Renal pelvis (tissue), 12 donors: ENCODE data around the gene SNTA1. TPM values are rescaled to one million over a fixed set of nuclear protein-coding genes. Genes with fewer than 3 reads are reported as not detected.
"Not testable (repeated sequence)": the region's sequence is repeated elsewhere in the genome, so short reads cannot be mapped to it uniquely, and the experiment has no call there.

Source experiments
- DNase-seq: peaks from one replicate; pipeline ENCODE4 v3.0.0-alpha.2; 2013
- long read RNA-seq, 16 experiments: transcript quantifications; one replicate each; lab custom pipeline, GENCODE V29; 2026
- polyA plus RNA-seq, 3 donors: library from polyadenylated mRNA; unstranded; fragments of 120-200 nt; gene quantifications; one replicate each; pipeline ENCODE4 v1.2.1, GENCODE V29; 2013; ENCODE audit not compliant: insufficient read length in 3 of 3

The SNTA1 gene
- polyA plus RNA-seq, result 10 to 100 TPM in 2 of 3 donors, 1 to 10 TPM in 1; 10.0 to 13.8 (median 11.7) TPM
- long read RNA-seq, donor 1, transcript SNTA1-201 (8 exons, 2,342 nt), result major isoform, 5 of 5 reads
- long read RNA-seq, donor 1, partial matches to known transcripts, result 0 of 5 reads
- long read RNA-seq, donor 1, other reads (novel, unspliced or antisense), result 0 of 5 reads
- long read RNA-seq, donor 2, transcript SNTA1-201 (8 exons, 2,342 nt), result major isoform, 7 of 7 reads
- long read RNA-seq, donor 2, partial matches to known transcripts, result 0 of 7 reads
- long read RNA-seq, donor 2, other reads (novel, unspliced or antisense), result 0 of 7 reads
- long read RNA-seq, donor 3, partial matches to known transcripts, result 0 of 4 reads
- long read RNA-seq, donor 3, other reads (novel, unspliced or antisense), result 0 of 4 reads
- long read RNA-seq, donor 4, partial matches to known transcripts, result 0 of 3 reads
- long read RNA-seq, donor 4, other reads (novel, unspliced or antisense), result 0 of 3 reads
- long read RNA-seq, donor 5, result 0 reads
- long read RNA-seq, donor 6, partial matches to known transcripts, result 0 of 3 reads
- long read RNA-seq, donor 6, other reads (novel, unspliced or antisense), result 0 of 3 reads
- long read RNA-seq, donor 7, partial matches to known transcripts, result 0 of 3 reads
- long read RNA-seq, donor 7, other reads (novel, unspliced or antisense), result 0 of 3 reads
- long read RNA-seq, donor 8, partial matches to known transcripts, result 0 of 3 reads
- long read RNA-seq, donor 8, other reads (novel, unspliced or antisense), result 0 of 3 reads
- long read RNA-seq, donor 9, transcript SNTA1-201 (8 exons, 2,342 nt), result major isoform, 5 of 5 reads
- long read RNA-seq, donor 9, partial matches to known transcripts, result 0 of 5 reads
- long read RNA-seq, donor 9, other reads (novel, unspliced or antisense), result 0 of 5 reads
- long read RNA-seq, donor 10, partial matches to known transcripts, result 0 of 1 reads
- long read RNA-seq, donor 10, other reads (novel, unspliced or antisense), result 0 of 1 reads
- long read RNA-seq, donor 11, partial matches to known transcripts, result 0 of 1 reads
- long read RNA-seq, donor 11, other reads (novel, unspliced or antisense), result 0 of 1 reads
- long read RNA-seq, donor 12, partial matches to known transcripts, result 0 of 3 reads
- long read RNA-seq, donor 12, other reads (novel, unspliced or antisense), result 0 of 3 reads
- long read RNA-seq, donor 13, partial matches to known transcripts, result 6 of 7 reads
- long read RNA-seq, donor 13, other reads (novel, unspliced or antisense), result 0 of 7 reads
- long read RNA-seq, donor 14, transcript SNTA1-201 (8 exons, 2,342 nt), result major isoform, 8 of 8 reads
- long read RNA-seq, donor 14, partial matches to known transcripts, result 0 of 8 reads
- long read RNA-seq, donor 14, other reads (novel, unspliced or antisense), result 0 of 8 reads
- long read RNA-seq, donor 15, partial matches to known transcripts, result 13 of 17 reads
- long read RNA-seq, donor 15, other reads (novel, unspliced or antisense), result 0 of 17 reads
- long read RNA-seq, donor 16, partial matches to known transcripts, result 0 of 2 reads
- long read RNA-seq, donor 16, other reads (novel, unspliced or antisense), result 0 of 2 reads

- DNase-seq, result peak; percentile 78
Measured at GRCh38 chr20:33443512-33444239, at the start of gene SNTA1. Gene SNTA1 (minus strand): TSS chr20:33443763. CDS start chr20:33443620, 143 bp downstream.

- no peak for DNase-seq
Measured at GRCh38 chr20:33490934-33491656, 47.5 kb upstream of the SNTA1 start.

- DNase-seq, result peak; percentile 64
Measured at GRCh38 chr20:33490023-33490933, 46.7 kb upstream of the SNTA1 start, which contains the start of gene CBFA2T2. Gene CBFA2T2 (plus strand): TSS chr20:33490096. CDS start chr20:33490268, 172 bp downstream.

GRCh38 chr20:33489495-33490022 is 46.0 kb upstream of the SNTA1 start:
- DNase-seq, result peak; percentile 97

- DNase-seq, result not testable (repeated sequence)
Measured at GRCh38 chr20:33488661-33489494, 45.3 kb upstream of the SNTA1 start.

GRCh38 chr20:33488201-33488600 is 44.6 kb upstream of the SNTA1 start:
- DNase-seq, result no peak

GRCh38 chr20:33483186-33483585 is 39.6 kb upstream of the SNTA1 start:
- not testable (repeated sequence) for DNase-seq

GRCh38 chr20:33482581-33482980 is 39.0 kb upstream of the SNTA1 start:
- no peak for DNase-seq

GRCh38 chr20:33481431-33481941 is 37.9 kb upstream of the SNTA1 start:
- no peak for DNase-seq

- DNase-seq, result no peak
Measured at GRCh38 chr20:33480048-33480447, 36.5 kb upstream of the SNTA1 start.

GRCh38 chr20:33477386-33478234 is 34.0 kb upstream of the SNTA1 start:
- DNase-seq, result no peak

- DNase-seq, result no peak
Measured at GRCh38 chr20:33475381-33476152, 32.0 kb upstream of the SNTA1 start.

- no peak for DNase-seq
Measured at GRCh38 chr20:33474963-33475362, 31.4 kb upstream of the SNTA1 start.

- no peak for DNase-seq
Measured at GRCh38 chr20:33474097-33474873, 30.7 kb upstream of the SNTA1 start.
